ENCODE data around the gene CASP8. TPM values are rescaled to one million over a fixed set of nuclear protein-coding genes. Genes with fewer than 3 reads are reported as not detected.
"Not testable (repeated sequence)": the region's sequence is repeated elsewhere in the genome, so short reads cannot be mapped to it uniquely, and the experiment has no call there.

Gene CASP8
- total RNA-seq, 1 donor from 2014 or later: 14.4 TPM

DNA sequence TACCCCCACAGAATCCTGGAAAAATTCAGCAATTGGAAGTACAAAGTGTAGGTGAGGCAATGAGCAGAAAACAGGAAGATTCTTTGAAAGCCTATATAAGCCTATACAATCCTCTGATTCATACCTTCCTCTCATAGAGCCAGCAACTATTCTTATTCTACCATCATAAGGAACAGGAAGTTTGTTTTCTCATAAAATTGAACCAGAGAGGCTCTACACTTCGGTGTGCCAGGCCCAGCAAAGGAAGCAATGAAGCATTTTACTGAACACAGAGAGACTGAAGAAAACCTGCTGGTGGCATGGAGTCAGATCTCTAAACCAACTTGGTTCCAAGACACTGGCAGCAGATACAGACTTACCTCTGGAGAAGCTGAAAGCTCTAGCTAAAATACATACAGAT lies 18.7 kb downstream of the CASP8 start:
- Mint-ChIP-seq H3K27me3 (ENCODE audit: low read depth, unreplicated experiment) (no peaks in the 10 kb centered on the region), H3K4me3 (ENCODE audit: unreplicated experiment) (no peak overlapping the region), H3K9me3 (ENCODE audit: unreplicated experiment) (no peaks in the 10 kb centered on the region), H3K4me1 (ENCODE audit: low read depth, unreplicated experiment) (no peaks in the 10 kb centered on the region), H3K27ac (ENCODE audit: unreplicated experiment) (no peak overlapping the region), H3K36me3 (ENCODE audit: low read depth, unreplicated experiment) (peaks cover 19% of the 10 kb centered on the region)
- H3K79me2 ChIP-seq (ENCODE audit: insufficient read depth, low read length): no peaks in the 10 kb centered on the region
- DNase-seq (ENCODE audit: low read depth) (no peak), FAIRE-seq (no peak)
- no peak overlapping the region for H3K27ac ChIP-seq (ENCODE audit: low read depth, low read length)
- H3K27me3 ChIP-seq (ENCODE audit: insufficient read depth, low read length): no peaks in the 10 kb centered on the region
- no peak overlapping the region for H3K4me2 ChIP-seq (ENCODE audit: low read length)
- no peaks in the 10 kb centered on the region for H3K9me3 ChIP-seq (ENCODE audit: insufficient read depth, low read depth, low read length)
- TF ChIP-seq, protein P1, sequence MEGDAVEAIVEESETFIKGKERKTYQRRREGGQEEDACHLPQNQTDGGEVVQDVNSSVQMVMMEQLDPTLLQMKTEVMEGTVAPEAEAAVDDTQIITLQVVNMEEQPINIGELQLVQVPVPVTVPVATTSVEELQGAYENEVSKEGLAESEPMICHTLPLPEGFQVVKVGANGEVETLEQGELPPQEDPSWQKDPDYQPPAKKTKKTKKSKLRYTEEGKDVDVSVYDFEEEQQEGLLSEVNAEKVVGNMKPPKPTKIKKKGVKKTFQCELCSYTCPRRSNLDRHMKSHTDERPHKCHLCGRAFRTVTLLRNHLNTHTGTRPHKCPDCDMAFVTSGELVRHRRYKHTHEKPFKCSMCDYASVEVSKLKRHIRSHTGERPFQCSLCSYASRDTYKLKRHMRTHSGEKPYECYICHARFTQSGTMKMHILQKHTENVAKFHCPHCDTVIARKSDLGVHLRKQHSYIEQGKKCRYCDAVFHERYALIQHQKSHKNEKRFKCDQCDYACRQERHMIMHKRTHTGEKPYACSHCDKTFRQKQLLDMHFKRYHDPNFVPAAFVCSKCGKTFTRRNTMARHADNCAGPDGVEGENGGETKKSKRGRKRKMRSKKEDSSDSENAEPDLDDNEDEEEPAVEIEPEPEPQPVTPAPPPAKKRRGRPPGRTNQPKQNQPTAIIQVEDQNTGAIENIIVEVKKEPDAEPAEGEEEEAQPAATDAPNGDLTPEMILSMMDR (IDR thresholded peaks at IDR 0.05; ENCODE audit: insufficient read depth, low read depth, low read length): no peak
- TF ChIP-seq EZH2 (IDR thresholded peaks at IDR 0.05; ENCODE audit: insufficient read depth, low read length): no peak
- H3K36me3 ChIP-seq (ENCODE audit: insufficient read depth, low read length): peaks cover 9% of the 10 kb centered on the region
- H3K4me1 ChIP-seq (ENCODE audit: insufficient read depth, low read length): no peaks in the 10 kb centered on the region
- no peak overlapping the region for H2AFZ ChIP-seq (ENCODE audit: low read depth, low read length)
- H3K4me3 ChIP-seq (ENCODE audit: insufficient read depth, low read depth, low read length): no peak overlapping the region
- H4K20me1 ChIP-seq (ENCODE audit: insufficient read depth, low read length): no peaks in the 10 kb centered on the region
- no peak overlapping the region for H3K9ac ChIP-seq (ENCODE audit: low read length)

DNA sequence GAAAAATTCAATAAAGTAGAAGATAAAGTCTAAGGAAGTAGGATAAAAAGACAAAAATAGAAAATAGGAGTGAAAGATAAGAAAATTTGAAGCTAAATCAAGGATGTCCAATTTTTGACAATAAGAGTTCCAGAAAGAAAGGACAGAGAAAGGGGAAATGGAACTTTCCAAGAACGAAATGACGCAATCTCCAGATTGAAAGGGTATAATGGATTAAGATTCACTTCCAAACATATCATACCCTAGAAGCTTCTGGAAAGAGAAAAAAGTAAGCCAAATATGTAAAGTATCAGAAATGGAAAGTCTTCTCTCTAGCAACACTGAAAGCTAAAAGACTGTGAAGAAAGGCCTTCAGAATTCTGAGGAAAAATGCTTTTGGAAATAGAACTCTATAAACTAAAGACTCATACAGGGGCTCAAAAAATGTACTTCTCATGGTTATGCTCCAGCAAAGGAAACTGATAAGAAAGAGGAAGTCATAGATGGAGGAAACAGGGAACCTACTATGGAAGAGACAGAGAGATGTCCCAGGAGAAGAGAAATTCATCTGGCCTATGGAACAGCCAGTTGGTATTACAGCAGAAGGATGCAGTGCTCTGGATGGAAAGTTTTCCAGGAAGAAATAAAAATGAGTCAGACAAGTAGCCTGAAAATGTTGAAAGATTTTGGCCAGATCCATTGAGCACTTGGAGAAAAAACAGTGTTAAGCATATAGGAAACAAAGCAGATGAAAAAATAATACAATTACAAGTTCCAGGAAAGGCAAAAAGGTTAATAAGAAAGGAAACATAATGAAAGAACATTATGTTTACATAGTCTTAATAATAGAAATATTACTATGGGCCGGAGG lies 20.1 kb downstream of the CASP8 start:
- Mint-ChIP-seq H3K9me3 (ENCODE audit: unreplicated experiment) (no peaks in the 10 kb centered on the region), H3K4me3 (ENCODE audit: unreplicated experiment) (no peak overlapping the region), H3K27me3 (ENCODE audit: low read depth, unreplicated experiment) (no peaks in the 10 kb centered on the region), H3K27ac (ENCODE audit: unreplicated experiment) (no peak overlapping the region), H3K36me3 (ENCODE audit: low read depth, unreplicated experiment) (peaks cover 26% of the 10 kb centered on the region), H3K4me1 (ENCODE audit: low read depth, unreplicated experiment) (no peaks in the 10 kb centered on the region)
- TF ChIP-seq EZH2 (IDR thresholded peaks at IDR 0.05; ENCODE audit: insufficient read depth, low read length): no peak
- TF ChIP-seq, protein P1 (IDR thresholded peaks at IDR 0.05; ENCODE audit: insufficient read depth, low read depth, low read length): no peak
- H3K4me3 ChIP-seq (ENCODE audit: insufficient read depth, low read depth, low read length): no peak overlapping the region
- H3K9ac ChIP-seq (ENCODE audit: low read length): no peak overlapping the region
- no peak overlapping the region for H2AFZ ChIP-seq (ENCODE audit: low read depth, low read length)
- FAIRE-seq: no peak
- no peak overlapping the region for H3K4me2 ChIP-seq (ENCODE audit: low read length)
- H3K4me1 ChIP-seq (ENCODE audit: insufficient read depth, low read length): no peaks in the 10 kb centered on the region
- H3K27ac ChIP-seq (ENCODE audit: low read depth, low read length): no peak overlapping the region
- no peaks in the 10 kb centered on the region for H3K9me3 ChIP-seq (ENCODE audit: insufficient read depth, low read depth, low read length)
- peaks cover 8% of the 10 kb centered on the region for H3K36me3 ChIP-seq (ENCODE audit: insufficient read depth, low read length)
- H4K20me1 ChIP-seq (ENCODE audit: insufficient read depth, low read length): no peaks in the 10 kb centered on the region
- no peaks in the 10 kb centered on the region for H3K27me3 ChIP-seq (ENCODE audit: insufficient read depth, low read length)
- no peak for DNase-seq (ENCODE audit: low read depth)
- no peaks in the 10 kb centered on the region for H3K79me2 ChIP-seq (ENCODE audit: insufficient read depth, low read length)

DNA sequence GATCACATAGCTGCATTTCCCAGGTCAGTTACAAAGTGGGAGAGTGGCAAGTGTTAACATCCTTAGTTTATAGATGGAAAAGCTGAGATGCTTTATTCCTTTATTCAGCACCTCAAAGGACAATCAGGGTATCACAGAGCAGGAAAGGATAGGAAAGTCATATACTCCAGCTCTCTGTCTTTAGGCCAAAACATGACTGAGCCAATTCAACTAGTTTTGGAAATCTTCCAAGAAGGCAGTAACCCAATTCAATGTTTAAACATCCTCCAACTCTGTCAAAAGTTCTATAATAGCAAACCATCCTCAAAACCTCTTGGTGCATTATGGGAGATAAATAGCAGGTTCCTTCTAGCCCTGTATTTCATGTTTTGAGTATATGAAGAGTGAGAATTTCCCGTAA lies 25.2 kb downstream of the CASP8 start:
- no peak overlapping the region for H3K27ac ChIP-seq (ENCODE audit: low read depth, low read length)
- DNase-seq (ENCODE audit: low read depth) (no peak), FAIRE-seq (no peak)
- H3K4me3 ChIP-seq (ENCODE audit: insufficient read depth, low read depth, low read length): no peak overlapping the region
- peaks cover 21% of the 10 kb centered on the region for H3K36me3 ChIP-seq (ENCODE audit: insufficient read depth, low read length)
- H3K79me2 ChIP-seq (ENCODE audit: insufficient read depth, low read length): no peaks in the 10 kb centered on the region
- H4K20me1 ChIP-seq (ENCODE audit: insufficient read depth, low read length): no peaks in the 10 kb centered on the region
- H3K9ac ChIP-seq (ENCODE audit: low read length): no peak overlapping the region
- no peaks in the 10 kb centered on the region for H3K4me1 ChIP-seq (ENCODE audit: insufficient read depth, low read length)
- no peak overlapping the region for H2AFZ ChIP-seq (ENCODE audit: low read depth, low read length)
- H3K27ac Mint-ChIP-seq (ENCODE audit: unreplicated experiment): no peak overlapping the region
- no peak overlapping the region for H3K4me3 Mint-ChIP-seq (ENCODE audit: unreplicated experiment)
- no peaks in the 10 kb centered on the region for H3K4me1 Mint-ChIP-seq (ENCODE audit: low read depth, unreplicated experiment)
- no peak for TF ChIP-seq EZH2 (IDR thresholded peaks at IDR 0.05; ENCODE audit: insufficient read depth, low read length)
- TF ChIP-seq, protein P1 (IDR thresholded peaks at IDR 0.05; ENCODE audit: insufficient read depth, low read depth, low read length): no peak
- H3K9me3 ChIP-seq (ENCODE audit: insufficient read depth, low read depth, low read length): no peaks in the 10 kb centered on the region
- no peaks in the 10 kb centered on the region for H3K27me3 ChIP-seq (ENCODE audit: insufficient read depth, low read length)
- H3K4me2 ChIP-seq (ENCODE audit: low read length): no peak overlapping the region
- peaks cover 10% of the 10 kb centered on the region for H3K9me3 Mint-ChIP-seq (ENCODE audit: unreplicated experiment)
- peaks cover 34% of the 10 kb centered on the region for H3K36me3 Mint-ChIP-seq (ENCODE audit: low read depth, unreplicated experiment)
- no peaks in the 10 kb centered on the region for H3K27me3 Mint-ChIP-seq (ENCODE audit: low read depth, unreplicated experiment)

DNA sequence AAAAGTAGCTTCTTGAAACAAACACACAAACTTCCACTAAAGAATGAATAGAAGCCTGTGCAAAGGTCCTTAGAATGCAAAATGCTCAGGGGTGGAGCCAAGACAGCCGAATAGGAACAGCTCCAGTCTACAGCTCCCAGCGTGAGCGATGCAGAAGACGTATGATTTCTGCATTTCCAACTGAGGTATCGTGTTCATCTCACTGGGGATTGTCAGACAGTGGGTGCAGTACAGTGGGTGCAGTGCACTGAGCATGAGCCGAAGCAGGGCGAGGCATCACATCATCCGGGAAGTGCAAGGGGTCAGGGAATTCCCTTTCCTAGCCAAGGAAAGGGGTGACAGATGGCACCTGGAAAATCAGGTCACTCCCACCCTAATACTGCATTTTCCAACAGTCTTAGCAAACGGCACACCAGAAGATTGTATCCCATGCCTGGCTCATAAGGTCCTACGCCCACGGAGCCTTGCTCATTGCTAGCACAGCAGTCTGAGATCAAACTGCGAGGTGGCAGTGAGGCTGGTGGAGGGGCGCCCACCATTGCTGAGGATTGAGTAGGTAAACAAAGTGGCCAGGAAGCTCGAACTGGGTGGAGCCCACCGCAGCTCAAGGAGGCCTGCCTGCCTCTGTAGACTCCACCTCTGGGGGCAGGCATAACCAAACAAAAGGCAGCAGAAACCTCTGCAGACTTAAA lies 30.3 kb downstream of the CASP8 start:
- H3K4me1 ChIP-seq (ENCODE audit: insufficient read depth, low read length); H2AFZ ChIP-seq (ENCODE audit: low read depth, low read length); H4K20me1 ChIP-seq (ENCODE audit: insufficient read depth, low read length); H3K27me3 ChIP-seq (ENCODE audit: insufficient read depth, low read length); H3K4me1 Mint-ChIP-seq (ENCODE audit: low read depth, unreplicated experiment); H3K79me2 ChIP-seq (ENCODE audit: insufficient read depth, low read length); H3K4me3 ChIP-seq (ENCODE audit: insufficient read depth, low read depth, low read length); DNase-seq (ENCODE audit: low read depth); H3K27me3 Mint-ChIP-seq (ENCODE audit: low read depth, unreplicated experiment); H3K9ac ChIP-seq (ENCODE audit: low read length); H3K4me3 Mint-ChIP-seq (ENCODE audit: unreplicated experiment); H3K9me3 ChIP-seq (ENCODE audit: insufficient read depth, low read depth, low read length); FAIRE-seq; H3K4me2 ChIP-seq (ENCODE audit: low read length); H3K27ac ChIP-seq (ENCODE audit: low read depth, low read length); H3K27ac Mint-ChIP-seq (ENCODE audit: unreplicated experiment): not testable (repeated sequence)
- Mint-ChIP-seq H3K9me3 (ENCODE audit: unreplicated experiment) (peaks cover 35% of the 10 kb centered on the region), H3K36me3 (ENCODE audit: low read depth, unreplicated experiment) (peaks cover 50% of the 10 kb centered on the region)
- peaks cover 17% of the 10 kb centered on the region for H3K36me3 ChIP-seq (ENCODE audit: insufficient read depth, low read length)

Measured in astrocyte (in vitro differentiated cells and primary cell).